GM23338 (cell line): ENCODE results near the gene RRP1. TPM values are rescaled to one million over a fixed set of nuclear protein-coding genes. Genes with fewer than 3 reads are reported as not detected.

Experiments
- ATAC-seq: fragments of 200-7000 bp; cut with Tn5 transposase; 3 replicates; pipeline ENCODE4 v1.9.1; 2020
- DNase-seq: peaks from one replicate; pipeline ENCODE4 v3.0.0-alpha.2; 2015; ENCODE audit warnings: low spot score
- H2AFZ ChIP-seq: fragments of 200-600 bp; sonication (generic); 2 replicates; pipeline ENCODE4 v1.8.0; 2016; ENCODE audit warnings: antibody characterized with exemption, mild to moderate bottlenecking, moderate library complexity
- H3F3A ChIP-seq: fragments of 200-600 bp; sonication (generic); replicated peaks from 2 replicates; pipeline ENCODE4 v1.8.0; 2017; ENCODE audit warnings: antibody characterized with exemption, mixed run types, low read depth
- H3K27ac ChIP-seq: fragments of 200-600 bp; sonication (generic); 2 replicates; pipeline ENCODE4 v1.6.1; 2016; ENCODE audit warnings: low read depth
- H3K27me3 ChIP-seq: fragments of 200-600 bp; sonication (generic); 2 replicates; pipeline ENCODE4 v1.8.0; 2016; ENCODE audit warnings: mild to moderate bottlenecking, mixed run types, moderate library complexity; ENCODE audit not compliant: insufficient read depth
- H3K36me3 ChIP-seq: fragments of 200-600 bp; sonication (generic); 2 replicates; pipeline ENCODE4 v1.8.0; 2016; ENCODE audit warnings: mild to moderate bottlenecking; ENCODE audit not compliant: insufficient read depth
- H3K4me1 ChIP-seq: fragments of 200-600 bp; sonication (generic); 2 replicates; pipeline ENCODE4 v1.8.0; 2016; ENCODE audit warnings: mild to moderate bottlenecking, moderate library complexity; ENCODE audit not compliant: insufficient read depth
- H3K4me2 ChIP-seq: fragments of 200-600 bp; sonication (generic); 2 replicates; pipeline ENCODE4 v1.7.1; 2017; ENCODE audit warnings: mixed run types
- H3K4me3 ChIP-seq: fragments of 200-600 bp; sonication (generic); 2 replicates; pipeline ENCODE4 v1.6.1; 2016; ENCODE audit warnings: mixed run types
- H3K79me2 ChIP-seq: fragments of 200-600 bp; sonication (generic); replicated peaks from 2 replicates; pipeline ENCODE4 v1.8.0; 2017; ENCODE audit warnings: mild to moderate bottlenecking; ENCODE audit not compliant: insufficient read depth
- H3K9me2 ChIP-seq: fragments of 200-600 bp; sonication (generic); 2 replicates; pipeline ENCODE4 v1.8.0; 2017; ENCODE audit not compliant: insufficient read depth
- H4K20me1 ChIP-seq: fragments of 200-600 bp; sonication (generic); replicated peaks from 2 replicates; pipeline ENCODE4 v1.8.0; 2017; ENCODE audit warnings: mild to moderate bottlenecking; ENCODE audit not compliant: insufficient read depth
- H3K27ac Mint-ChIP-seq: 2 replicates; pipeline ENCODE4 v1.8.0; 2020; ENCODE audit warnings: inconsistent platforms, mild to moderate bottlenecking, moderate library complexity, mixed read lengths
- H3K27me3 Mint-ChIP-seq: 3 replicates; pipeline ENCODE4 v1.8.0; 2022; ENCODE audit warnings: low read depth, mild to moderate bottlenecking, moderate library complexity, mixed read lengths, inconsistent platforms; ENCODE audit not compliant: insufficient read depth, poor library complexity
- H3K36me3 Mint-ChIP-seq: 3 replicates; pipeline ENCODE4 v1.8.0; 2021; ENCODE audit warnings: low read depth, mild to moderate bottlenecking, inconsistent platforms, moderate library complexity, mixed read lengths
- H3K4me1 Mint-ChIP-seq: 3 replicates; pipeline ENCODE4 v1.8.0; 2020; ENCODE audit warnings: mild to moderate bottlenecking, inconsistent platforms, mixed read lengths
- H3K4me3 Mint-ChIP-seq: 3 replicates; pipeline ENCODE4 v1.8.0; 2021; ENCODE audit warnings: moderate library complexity, mild to moderate bottlenecking, inconsistent platforms, mixed read lengths
- H3K9me3 Mint-ChIP-seq: 3 replicates; pipeline ENCODE4 v1.8.0; 2020; ENCODE audit warnings: moderate library complexity, mild to moderate bottlenecking, inconsistent platforms, mixed read lengths
- CREB1 ChIP-seq: fragments of 250-450 bp; sonication (Bioruptor Pico); IDR thresholded peaks from 2 replicates; pipeline ENCODE4 v1.5.0; 2020; ENCODE audit warnings: low read depth, mild to moderate bottlenecking, moderate library complexity
- CTCF ChIP-seq, 2 experiments: fragments of 200-600 bp in 1 of 2; sonication (generic) in 1 of 2; conservative IDR thresholded peaks; 2 replicates each; pipeline versions ENCODE4 v1.5.1 to v1.6.1; 2016 to 2017; ENCODE audit warnings: antibody characterized with exemption in 2 of 2, low read depth in 2 of 2, mild to moderate bottlenecking in 2 of 2, moderate library complexity in 1 of 2
- ETS1 ChIP-seq: IDR thresholded peaks from 2 replicates; pipeline ENCODE4 v1.6.1; 2016; ENCODE audit warnings: antibody characterized with exemption
- EZH2 ChIP-seq: fragments of 200-600 bp; sonication (generic); IDR thresholded peaks from one replicate; pipeline ENCODE4 v1.8.0; 2017; ENCODE audit warnings: antibody characterized with exemption, mild to moderate bottlenecking, low read depth; ENCODE audit not compliant: unreplicated experiment
- EZH2phosphoT487 ChIP-seq: fragments of 200-600 bp; sonication (generic); IDR thresholded peaks from one replicate; pipeline ENCODE4 v1.8.1; 2018; ENCODE audit warnings: antibody characterized with exemption; ENCODE audit not compliant: unreplicated experiment
- JUNB ChIP-seq: IDR thresholded peaks from one replicate; pipeline ENCODE4 v1.6.1; 2016; ENCODE audit warnings: antibody characterized with exemption; ENCODE audit not compliant: unreplicated experiment
- NANOG ChIP-seq: IDR thresholded peaks from 2 replicates; pipeline ENCODE4 v1.6.1; 2016; ENCODE audit warnings: antibody characterized with exemption, borderline replicate concordance
- POLR2AphosphoS5 ChIP-seq: IDR thresholded peaks from 2 replicates; pipeline ENCODE4 v1.6.1; 2016; ENCODE audit warnings: antibody characterized with exemption, low read depth
- REST ChIP-seq: IDR thresholded peaks from one replicate; pipeline ENCODE4 v1.6.1; 2018; ENCODE audit warnings: antibody characterized with exemption; ENCODE audit not compliant: unreplicated experiment
- STAT1 ChIP-seq: IDR thresholded peaks from one replicate; pipeline ENCODE4 v1.6.1; 2016; ENCODE audit warnings: antibody characterized with exemption; ENCODE audit not compliant: unreplicated experiment
- ZNF114 ChIP-seq: fragments of 250-450 bp; sonication (Bioruptor Pico); IDR thresholded peaks from 2 replicates; pipeline ENCODE4 v1.5.0; 2020; ENCODE audit warnings: mild to moderate bottlenecking, moderate library complexity
- ZNF331 ChIP-seq: fragments of 250-450 bp; sonication (Bioruptor Pico); IDR thresholded peaks from 2 replicates; pipeline ENCODE4 v1.5.0; 2020; ENCODE audit warnings: low read depth, mild to moderate bottlenecking, moderate library complexity
- ZNF462 ChIP-seq: fragments of 250-450 bp; sonication (Bioruptor Pico); IDR thresholded peaks from 2 replicates; pipeline ENCODE4 v1.5.0; 2020; ENCODE audit warnings: mild to moderate bottlenecking, moderate library complexity
- polyA plus RNA-seq: library from polyadenylated mRNA; unstranded; fragments of >200 nt; fragmentation: Nextera tagmentation; extraction: Ambion mirVana; gene quantifications from 2 replicates; pipeline ENCODE4 v1.2.1, GENCODE V29; 2016
- total RNA-seq: library from RNA; depleted of rRNA; stranded (reverse); fragments of >200 nt; shearing (Covaris generic); gene quantifications from 2 replicates; pipeline ENCODE4 v1.2.3, GENCODE V29; 2014

The RRP1 gene
- total and polyA plus RNA-seq, 2 experiments from 2014 or later, result 36.5 to 63.5 TPM

GRCh38 chr21:43793243-43793642 lies 3.9 kb downstream of the RRP1 start:
- H4K20me1 ChIP-seq, result peaks cover 16% of the 10 kb centered on the region
- peaks cover 10% of the 10 kb centered on the region for H3K4me1 ChIP-seq
- no peak overlapping the region for H3K27ac Mint-ChIP-seq
- H3K4me3 ChIP-seq, result no peak overlapping the region
- TF ChIP-seq CREB1 (CRISPR knock-in tag) (no peak), JUNB (no peak), STAT1 (no peak), NANOG (no peak), EZH2phosphoT487 (no peak), ETS1 (no peak), EZH2 (no peak), REST (no peak), ZNF331 (CRISPR knock-in tag) (no peak), ZNF114 (CRISPR knock-in tag) (no peak), CTCF (conservative IDR thresholded peaks at IDR 0.05; ENCODE audit: low read depth in 2 of 2) (no peak), POLR2AphosphoS5 (no peak), ZNF462 (CRISPR knock-in tag) (no peak)
- peaks cover 36% of the 10 kb centered on the region for H3K36me3 ChIP-seq
- no peaks in the 10 kb centered on the region for H3K9me2 ChIP-seq
- H3F3A ChIP-seq, result 0 out of 2 replicates have a peak, but pooled peaks cover 3% of the 10 kb centered on the region
- peaks cover 15% of the 10 kb centered on the region for H3K27me3 Mint-ChIP-seq
- H3K4me1 Mint-ChIP-seq, result peaks cover 11% of the 10 kb centered on the region
- no peaks in the 10 kb centered on the region for H3K27me3 ChIP-seq
- H3K4me2 ChIP-seq, result no peak overlapping the region
- peaks cover 51% of the 10 kb centered on the region for H3K79me2 ChIP-seq
- H3K4me3 Mint-ChIP-seq, result no peak overlapping the region
- H2AFZ ChIP-seq, result no peak overlapping the region
- DNase-seq (no peak), ATAC-seq (no peak)
- no peaks in the 10 kb centered on the region for H3K9me3 Mint-ChIP-seq
- H3K27ac ChIP-seq, result no peak overlapping the region
- peaks cover 80% of the 10 kb centered on the region for H3K36me3 Mint-ChIP-seq
